Osteoblast (primary cell): Measurements from ENCODE around the gene FAM72D. TPM values are rescaled to one million over a fixed set of nuclear protein-coding genes. Genes with fewer than 3 reads are reported as not detected.
"Not testable (repeated sequence)": the region's sequence is repeated elsewhere in the genome, so short reads cannot be mapped to it uniquely, and the experiment has no call there.

ENCODE experiments used
- DNase-seq: peaks from one replicate; pipeline ENCODE4 v3.0.0; 2011; ENCODE audit warnings: low spot score, mixed read lengths; ENCODE audit not compliant: insufficient read length; ENCODE audit errors: missing footprints
- H2AFZ ChIP-seq: 2 replicates; pipeline ENCODE4 v1.6.0; 2011; ENCODE audit warnings: mild to moderate bottlenecking, low read length
- H3K27ac ChIP-seq: 2 replicates; pipeline ENCODE4 v1.5.1; 2011; ENCODE audit warnings: mild to moderate bottlenecking, low read depth, low read length, moderate library complexity
- H3K27me3 ChIP-seq: 2 replicates; pipeline ENCODE4 v1.6.0; 2012; ENCODE audit warnings: mild to moderate bottlenecking, control low read depth, inconsistent platforms, low read length, moderate library complexity; ENCODE audit not compliant: insufficient read depth
- H3K36me3 ChIP-seq: 2 replicates; pipeline ENCODE4 v1.5.1; 2011; ENCODE audit warnings: mild to moderate bottlenecking, low read length, control low read depth, moderate library complexity; ENCODE audit not compliant: insufficient read depth
- H3K4me1 ChIP-seq: 2 replicates; pipeline ENCODE4 v1.5.1; 2011; ENCODE audit warnings: mild to moderate bottlenecking, low read length, control low read depth, moderate library complexity; ENCODE audit not compliant: insufficient read depth
- H3K4me2 ChIP-seq: 2 replicates; pipeline ENCODE4 v1.6.0; 2011; ENCODE audit warnings: mild to moderate bottlenecking, low read length; ENCODE audit not compliant: insufficient read depth
- H3K4me3 ChIP-seq: fragments of 200-600 bp; sonication (generic); 3 replicates; pipeline ENCODE4 v1.5.1; 2012; ENCODE audit warnings: mild to moderate bottlenecking, low read length, inconsistent platforms; ENCODE audit not compliant: insufficient read depth
- H3K79me2 ChIP-seq: 2 replicates; pipeline ENCODE4 v1.6.0; 2012; ENCODE audit warnings: mild to moderate bottlenecking, low read length, control low read depth, inconsistent platforms; ENCODE audit not compliant: insufficient read depth
- H3K9me3 ChIP-seq: 2 replicates; pipeline ENCODE4 v1.5.1; 2011; ENCODE audit warnings: low read depth, low read length, control low read depth
- H4K20me1 ChIP-seq: 2 replicates; pipeline ENCODE4 v1.6.0; 2012; ENCODE audit warnings: mild to moderate bottlenecking, low read length, control low read depth; ENCODE audit not compliant: insufficient read depth
- total RNA-seq: library from RNA; depleted of rRNA; stranded (reverse); fragments of >200 nt; gene quantifications from 2 replicates; pipeline ENCODE4 v1.2.3, GENCODE V29; 2012

Gene FAM72D
- total RNA-seq, 1 donor: under 0.01 TPM

GRCh38 chr1:145114560-145115057, 18.8 kb downstream of the FAM72D start:
- not testable (repeated sequence) for H3K27me3 ChIP-seq, H3K4me2 ChIP-seq, H3K36me3 ChIP-seq, H4K20me1 ChIP-seq, H3K79me2 ChIP-seq, DNase-seq, H3K4me3 ChIP-seq, H3K9me3 ChIP-seq, H2AFZ ChIP-seq, H3K4me1 ChIP-seq, H3K27ac ChIP-seq

GRCh38 chr1:145115587-145116493, 20.1 kb downstream of the FAM72D start:
- not testable (repeated sequence) for H3K27ac ChIP-seq, H4K20me1 ChIP-seq, H3K4me2 ChIP-seq, H3K4me1 ChIP-seq, H3K4me3 ChIP-seq, DNase-seq, H3K27me3 ChIP-seq, H2AFZ ChIP-seq, H3K79me2 ChIP-seq, H3K36me3 ChIP-seq, H3K9me3 ChIP-seq

- H3K27me3 ChIP-seq, H3K4me1 ChIP-seq, H4K20me1 ChIP-seq, H3K27ac ChIP-seq, H3K79me2 ChIP-seq, H3K4me3 ChIP-seq, H3K4me2 ChIP-seq, H3K36me3 ChIP-seq, H2AFZ ChIP-seq, DNase-seq, H3K9me3 ChIP-seq: not testable (repeated sequence)
Measured at GRCh38 chr1:145119842-145120241, 24.1 kb downstream of the FAM72D start.

- H3K4me3 ChIP-seq, H3K27me3 ChIP-seq, DNase-seq, H3K9me3 ChIP-seq, H3K36me3 ChIP-seq, H3K79me2 ChIP-seq, H2AFZ ChIP-seq, H4K20me1 ChIP-seq, H3K27ac ChIP-seq, H3K4me2 ChIP-seq, H3K4me1 ChIP-seq: not testable (repeated sequence)
Measured at GRCh38 chr1:145122344-145123061, 26.7 kb downstream of the FAM72D start.

GRCh38 chr1:145123062-145123395, 27.3 kb downstream of the FAM72D start:
- H3K27ac ChIP-seq, H3K36me3 ChIP-seq, H3K4me3 ChIP-seq, H3K27me3 ChIP-seq, DNase-seq, H3K4me1 ChIP-seq, H2AFZ ChIP-seq, H3K4me2 ChIP-seq, H3K79me2 ChIP-seq, H4K20me1 ChIP-seq, H3K9me3 ChIP-seq: not testable (repeated sequence)

GRCh38 chr1:145123992-145124641, 28.3 kb downstream of the FAM72D start:
- not testable (repeated sequence) for H3K4me2 ChIP-seq, H3K79me2 ChIP-seq, H3K27ac ChIP-seq, DNase-seq, H4K20me1 ChIP-seq, H3K36me3 ChIP-seq, H3K27me3 ChIP-seq, H3K4me1 ChIP-seq, H3K9me3 ChIP-seq, H2AFZ ChIP-seq, H3K4me3 ChIP-seq

GRCh38 chr1:145125112-145125511, 29.3 kb downstream of the FAM72D start:
- not testable (repeated sequence) for H3K79me2 ChIP-seq, H3K9me3 ChIP-seq, H2AFZ ChIP-seq, H3K27ac ChIP-seq, H3K4me1 ChIP-seq, H3K4me3 ChIP-seq, H3K27me3 ChIP-seq, H3K36me3 ChIP-seq, H4K20me1 ChIP-seq, H3K4me2 ChIP-seq, DNase-seq

GRCh38 chr1:145127144-145127543, 31.4 kb downstream of the FAM72D start:
- not testable (repeated sequence) for H4K20me1 ChIP-seq, H3K27ac ChIP-seq, H3K4me3 ChIP-seq, H3K4me2 ChIP-seq, H3K9me3 ChIP-seq, DNase-seq, H3K36me3 ChIP-seq, H3K27me3 ChIP-seq, H3K4me1 ChIP-seq, H2AFZ ChIP-seq, H3K79me2 ChIP-seq
